GM18508 (cell line): ENCODE measurements around the gene ARID5B.
A peak's percentile ranks its signal among the peaks of the same experiment; 100 is the strongest.

Experiments
- ATAC-seq: cut with Tn5 transposase; IDR thresholded peaks from one replicate; pipeline ENCODE4 v1.9.1; 2021; ENCODE audit warnings: moderate number of reproducible peaks; ENCODE audit not compliant: insufficient read depth, unreplicated experiment

The ARID5B gene

DNA sequence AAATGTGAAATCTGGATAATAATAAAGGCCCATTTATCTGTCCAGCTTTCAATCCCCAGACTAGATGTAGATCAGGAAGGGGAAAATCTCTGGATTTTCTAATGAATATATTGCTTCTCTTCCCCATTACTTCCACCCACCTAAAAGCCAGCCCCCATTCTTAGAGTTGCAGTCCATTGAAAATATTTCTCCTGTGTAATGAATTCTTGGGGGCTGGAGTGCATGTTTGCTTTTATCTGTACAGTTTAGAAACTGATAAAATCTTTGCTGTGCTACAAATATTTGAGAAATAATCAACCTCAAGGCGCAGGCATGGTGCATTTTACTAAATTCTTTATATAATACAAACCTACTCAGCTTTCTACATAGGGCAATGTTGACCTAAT is 180.8 kb downstream of the ARID5B start:
- ATAC-seq: no peak

DNA sequence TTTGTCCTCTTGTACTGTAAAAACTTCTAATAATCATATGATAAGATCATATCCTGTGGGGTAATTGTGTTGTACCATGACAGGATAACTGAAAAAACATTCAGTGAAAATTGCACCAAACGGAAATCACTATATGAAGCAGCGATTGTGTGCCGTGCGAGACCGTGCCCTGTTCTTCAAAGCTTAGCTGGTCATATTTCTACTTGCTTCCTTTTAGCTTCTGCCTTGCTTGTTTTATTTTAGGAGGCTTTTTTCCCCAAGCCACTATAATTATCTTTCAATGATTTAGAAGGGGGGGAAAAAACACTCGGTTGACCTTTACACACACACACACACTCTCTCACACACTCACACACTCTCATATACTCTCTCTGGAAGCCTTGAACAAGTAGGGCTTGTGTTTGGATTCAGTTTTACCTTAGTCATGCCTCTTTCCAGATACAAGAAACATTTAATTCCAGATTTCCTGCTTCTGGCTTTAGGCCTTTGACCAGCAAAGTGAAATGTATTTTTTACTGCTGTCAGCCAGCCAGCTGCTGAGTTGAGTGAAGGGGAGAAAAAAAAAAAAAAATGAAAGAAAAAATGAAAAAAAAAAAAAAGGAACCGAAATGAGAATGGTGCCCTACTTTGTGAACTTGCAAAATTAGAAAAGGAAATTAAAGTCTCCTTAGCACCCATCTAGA is 181.4 kb downstream of the ARID5B start:
- ATAC-seq: peak; percentile 30

DNA sequence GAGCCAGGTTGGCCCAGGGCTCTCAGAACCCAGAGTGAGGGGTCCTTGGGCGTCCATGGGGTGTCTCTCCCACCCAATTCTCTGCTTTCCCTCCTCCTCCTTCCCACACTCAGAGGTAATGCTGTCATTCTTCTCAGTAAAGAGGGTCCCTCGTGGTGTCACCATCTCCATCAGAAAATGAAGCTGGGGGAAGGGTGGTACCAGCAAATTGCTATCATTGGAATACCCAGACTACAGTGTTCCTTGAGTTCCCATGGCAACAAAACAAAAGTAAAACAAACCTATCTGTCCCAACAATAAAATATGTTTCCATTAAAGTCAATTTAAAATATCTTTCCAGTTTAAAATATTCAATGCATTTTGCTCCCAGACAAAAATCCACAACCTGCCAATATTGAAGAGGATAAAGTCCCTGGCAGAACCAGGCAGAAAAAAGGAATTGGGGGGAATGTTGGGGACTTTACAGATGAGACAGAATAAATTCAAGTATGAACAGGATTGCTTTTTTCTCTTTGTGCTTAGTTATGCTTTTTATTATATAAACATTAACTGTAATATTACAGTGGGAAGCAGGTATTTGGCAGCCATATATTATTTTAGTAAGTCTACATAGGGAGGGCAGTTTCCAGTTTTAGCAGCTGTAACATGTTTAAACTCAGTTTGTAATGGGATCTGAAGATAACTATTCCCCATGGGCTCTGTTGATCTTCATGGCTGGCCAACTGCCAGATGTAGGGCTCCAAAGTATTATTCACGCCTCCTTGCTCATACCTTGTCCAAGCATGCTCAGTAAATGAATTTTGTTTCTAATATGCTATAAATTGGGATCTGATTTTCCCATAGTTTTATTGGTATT is 182.1 kb downstream of the ARID5B start:
- ATAC-seq: no peak

DNA sequence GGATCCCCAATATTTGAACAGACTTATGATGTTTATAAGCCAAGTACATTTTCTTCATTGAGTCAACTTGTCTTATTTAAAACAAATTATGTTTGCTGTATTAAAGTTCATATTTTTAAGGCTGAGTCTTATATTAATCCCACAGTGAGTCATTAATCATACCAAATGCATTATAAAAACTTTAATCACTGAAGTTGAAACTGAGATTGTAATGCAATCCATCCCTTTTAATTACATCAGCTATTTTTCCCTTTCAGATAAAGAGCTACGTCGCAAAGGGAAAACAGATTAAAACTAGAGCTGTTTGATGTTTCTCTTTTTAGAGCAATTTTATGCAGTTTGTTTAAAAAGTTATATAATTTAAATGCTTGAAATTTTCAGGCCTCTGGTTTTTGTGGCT is 183.0 kb downstream of the ARID5B start:
- ATAC-seq: no peak

DNA sequence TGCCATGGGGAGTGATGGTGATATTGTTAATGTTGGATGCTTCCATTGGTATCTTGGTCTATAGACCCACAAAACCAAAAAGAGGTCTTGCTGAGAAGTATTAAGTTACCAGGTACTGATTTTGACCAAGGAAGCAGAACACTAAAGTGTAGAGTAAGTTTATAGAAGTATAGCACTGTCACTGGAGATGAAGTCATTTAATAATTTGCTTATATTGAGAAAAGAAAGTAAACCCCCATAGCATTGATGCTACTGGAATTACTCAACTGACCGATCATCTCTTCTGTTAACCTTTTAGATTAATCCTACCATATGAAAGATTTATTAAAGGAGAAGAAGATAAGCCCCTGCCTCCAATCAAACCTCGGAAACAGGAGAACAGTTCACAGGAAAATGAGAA is 183.9 kb downstream of the ARID5B start:
- no peak for ATAC-seq

DNA sequence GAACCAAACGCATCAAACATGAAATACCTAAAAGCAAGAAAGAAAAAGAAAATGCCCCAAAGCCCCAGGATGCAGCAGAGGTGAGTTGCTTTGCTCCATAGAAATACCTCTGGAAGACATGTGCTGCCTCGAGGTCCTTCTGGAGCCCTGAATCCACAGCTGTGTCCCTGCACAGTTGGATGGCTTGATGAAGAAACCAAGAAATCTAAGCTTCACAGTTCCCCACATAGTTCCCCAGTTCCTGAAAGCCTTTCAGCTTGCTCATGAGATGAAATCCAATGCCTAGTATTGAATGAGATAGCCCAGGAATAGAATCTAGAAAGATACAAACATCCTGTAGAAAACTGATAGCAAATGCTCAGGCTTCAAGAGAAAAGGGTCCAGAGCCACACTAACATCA is 184.3 kb downstream of the ARID5B start:
- ATAC-seq: no peak

DNA sequence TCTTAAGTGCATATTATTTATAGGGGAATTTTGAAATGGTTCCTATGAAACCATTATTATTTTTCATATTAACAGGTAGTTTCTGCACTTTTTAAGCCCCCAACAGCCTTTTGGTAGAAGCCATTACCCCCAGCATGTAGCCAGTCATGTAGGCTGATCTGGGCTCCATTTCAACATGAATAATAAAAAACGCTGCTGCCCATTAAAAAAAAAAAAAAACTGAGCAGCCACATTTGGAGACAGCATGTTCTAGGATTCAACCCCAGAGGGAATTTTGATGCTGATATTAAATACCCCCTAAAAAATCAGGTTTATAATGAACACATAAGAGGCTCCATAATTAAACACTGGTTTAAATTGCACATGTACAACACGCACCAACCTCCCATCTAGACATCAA is 185.8 kb downstream of the ARID5B start:
- ATAC-seq: no peak

DNA sequence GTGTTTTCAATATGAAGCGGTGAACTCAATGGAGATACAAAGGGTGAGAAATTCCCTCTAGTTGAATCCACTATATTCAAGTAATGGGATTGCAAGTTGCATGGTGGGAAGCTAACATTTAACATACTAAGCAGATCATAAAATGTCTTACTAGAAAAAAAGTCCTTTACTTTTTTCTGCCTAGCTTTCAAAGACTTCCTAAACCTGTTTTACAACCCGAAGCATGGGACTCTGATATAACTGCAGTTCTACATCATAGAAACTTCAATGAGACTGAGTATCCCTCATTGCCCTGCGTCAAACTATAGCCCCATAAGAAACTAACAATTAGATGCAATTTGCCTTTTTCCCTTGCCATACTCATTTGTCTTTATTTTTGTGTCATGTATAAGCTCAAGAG is 187.3 kb downstream of the ARID5B start:
- ATAC-seq: no peak

DNA sequence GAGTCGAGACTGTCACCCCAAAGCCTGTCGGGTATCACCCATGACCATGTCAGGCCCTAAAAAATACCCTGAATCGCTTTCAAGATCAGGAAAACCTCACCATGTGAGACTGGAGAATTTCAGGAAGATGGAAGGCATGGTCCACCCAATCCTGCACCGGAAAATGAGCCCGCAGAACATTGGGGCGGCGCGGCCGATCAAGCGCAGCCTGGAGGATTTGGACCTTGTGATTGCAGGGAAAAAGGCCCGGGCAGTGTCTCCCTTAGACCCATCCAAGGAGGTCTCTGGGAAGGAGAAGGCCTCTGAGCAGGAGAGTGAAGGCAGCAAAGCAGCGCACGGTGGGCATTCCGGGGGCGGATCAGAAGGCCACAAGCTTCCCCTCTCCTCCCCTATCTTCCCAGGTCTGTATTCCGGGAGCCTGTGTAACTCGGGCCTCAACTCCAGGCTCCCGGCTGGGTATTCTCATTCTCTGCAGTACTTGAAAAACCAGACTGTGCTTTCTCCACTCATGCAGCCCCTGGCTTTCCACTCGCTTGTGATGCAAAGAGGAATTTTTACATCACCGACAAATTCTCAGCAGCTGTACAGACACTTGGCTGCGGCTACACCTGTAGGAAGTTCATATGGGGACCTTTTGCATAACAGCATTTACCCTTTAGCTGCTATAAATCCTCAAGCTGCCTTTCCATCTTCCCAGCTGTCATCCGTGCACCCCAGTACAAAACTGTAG is 191.0 kb downstream of the ARID5B start:
- no peak for ATAC-seq

DNA sequence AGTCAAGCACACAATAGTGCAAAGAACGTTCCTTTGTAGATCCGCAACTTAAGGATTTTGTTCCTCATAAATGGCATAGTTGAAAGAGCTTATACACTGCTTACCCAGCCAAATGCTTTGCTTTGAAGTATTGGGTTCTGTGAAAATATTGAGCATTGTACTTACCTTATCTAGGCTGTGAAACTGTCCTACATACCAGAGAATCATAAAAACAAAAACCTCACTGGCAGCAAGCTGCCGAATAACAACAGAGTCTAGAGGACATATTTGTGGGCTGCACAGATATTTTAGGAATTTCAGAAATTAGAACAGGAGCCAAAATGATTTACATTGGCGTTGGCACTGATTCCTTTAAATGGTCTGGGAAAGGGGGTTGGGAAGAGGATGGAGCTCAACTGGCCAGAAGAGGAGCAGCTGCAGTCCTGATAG is 192.4 kb downstream of the ARID5B start:
- no peak for ATAC-seq

DNA sequence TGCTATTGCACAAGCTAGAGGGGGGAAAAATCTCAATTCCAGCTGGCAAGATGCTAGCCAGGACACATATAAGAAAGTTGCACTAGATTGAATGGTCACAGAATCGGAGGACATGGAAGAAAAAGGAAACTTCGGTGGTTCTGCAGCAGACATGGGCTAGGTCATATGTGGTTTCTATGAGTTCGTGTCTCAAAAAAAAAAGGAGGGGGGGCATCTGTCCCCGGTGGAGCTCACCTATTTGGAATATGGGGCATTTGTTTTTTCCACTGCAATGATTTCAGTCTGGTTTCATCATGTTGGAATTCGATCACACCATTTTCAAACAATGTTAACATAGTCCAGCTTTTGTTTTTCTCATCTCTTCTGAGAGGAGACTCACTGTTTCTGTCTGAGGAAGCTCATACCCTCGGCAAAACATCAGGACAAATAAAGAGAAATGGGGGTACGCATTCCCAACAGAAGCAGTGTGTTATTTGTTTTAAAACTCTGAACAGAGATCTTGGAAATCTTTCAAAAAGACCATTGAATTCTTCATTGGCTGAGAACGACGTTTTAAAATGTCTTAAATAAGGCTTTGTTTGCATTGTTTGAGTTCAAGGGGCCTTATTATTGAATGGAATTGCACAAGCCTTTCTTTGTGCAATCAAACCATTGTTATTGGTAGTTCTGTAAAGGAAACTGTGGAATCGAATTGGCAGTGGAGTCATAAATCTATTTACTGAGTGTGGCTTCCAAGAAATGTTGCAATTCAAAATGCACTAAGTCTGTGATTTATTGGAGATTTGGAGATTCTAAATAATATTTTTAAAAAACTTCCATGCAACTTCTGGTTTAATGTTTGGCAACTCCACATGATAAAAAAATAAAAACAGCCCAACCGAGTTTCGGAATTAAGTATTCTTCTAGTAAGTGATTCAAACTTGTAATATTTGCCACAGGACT is 194.0 kb downstream of the ARID5B start:
- ATAC-seq: no peak

DNA sequence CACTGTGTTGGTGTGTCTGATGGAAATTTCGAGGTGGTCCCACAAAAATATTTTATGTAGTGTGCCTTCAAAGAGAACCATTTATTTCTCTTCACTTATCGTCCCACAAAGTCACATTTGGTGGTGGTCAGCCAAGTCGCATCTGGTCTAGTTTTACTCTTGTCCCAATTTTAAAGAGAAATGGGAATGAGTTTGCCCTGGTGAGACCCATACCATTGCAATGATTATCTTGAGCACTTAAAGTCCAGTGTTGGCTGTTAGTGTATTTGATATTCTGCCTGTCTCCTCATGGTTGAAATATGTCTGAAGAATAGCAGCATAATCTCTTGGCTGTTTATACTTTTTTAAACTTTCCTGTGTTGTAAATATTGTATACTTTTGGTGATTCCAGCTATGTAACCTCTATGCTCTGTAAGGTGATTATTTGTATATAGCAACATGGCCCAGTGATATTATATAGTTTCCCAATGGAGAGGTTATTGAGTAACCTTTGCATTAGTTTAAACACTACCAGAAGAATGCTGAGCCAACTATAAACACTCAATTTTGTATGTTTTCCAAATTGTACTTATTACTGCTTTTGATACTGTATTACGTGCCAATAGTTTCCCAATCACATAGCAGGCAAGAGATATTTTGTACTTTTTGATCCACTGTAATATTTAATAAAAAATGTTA is 194.9 kb downstream of the ARID5B start:
- no peak for ATAC-seq

DNA sequence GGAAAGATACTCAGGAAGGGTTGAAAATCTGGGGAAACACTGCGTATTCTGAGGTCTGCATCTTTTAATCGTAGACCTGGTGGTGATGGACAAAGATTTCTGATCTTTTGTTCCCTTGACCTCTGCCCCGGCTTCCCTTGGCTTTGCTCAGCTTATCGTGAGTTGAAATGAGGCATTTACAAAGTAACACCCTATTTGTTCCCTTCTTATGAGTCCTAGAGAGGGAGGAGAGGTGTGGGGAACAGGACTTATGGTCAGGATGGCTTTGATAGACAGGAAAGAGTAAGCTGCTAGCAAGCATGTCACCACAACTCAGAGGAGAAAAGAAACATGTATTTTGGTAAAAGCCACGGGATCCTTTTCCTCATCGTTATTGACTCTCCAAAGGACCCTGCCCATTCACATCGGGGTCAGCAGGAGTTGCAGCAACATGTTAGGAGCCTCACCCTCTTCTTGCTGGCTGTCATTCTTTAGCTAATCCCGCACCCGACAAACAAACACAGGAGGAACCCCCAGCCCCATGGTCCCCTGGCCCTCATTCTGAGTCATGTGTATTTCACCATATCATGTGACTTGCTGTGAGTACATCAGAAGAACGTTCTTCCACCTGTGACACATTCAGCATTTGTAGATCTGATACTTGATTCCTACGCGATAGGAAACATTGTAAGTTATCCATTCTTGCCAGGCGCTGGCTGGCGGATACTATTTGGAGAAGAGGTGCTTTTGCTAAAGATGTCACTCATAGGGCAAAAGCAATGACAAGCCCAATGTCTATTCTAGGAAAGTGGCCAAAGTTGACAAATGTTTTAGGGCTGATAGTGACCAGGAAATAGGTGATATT is 197.0 kb downstream of the ARID5B start:
- ATAC-seq: no peak

DNA sequence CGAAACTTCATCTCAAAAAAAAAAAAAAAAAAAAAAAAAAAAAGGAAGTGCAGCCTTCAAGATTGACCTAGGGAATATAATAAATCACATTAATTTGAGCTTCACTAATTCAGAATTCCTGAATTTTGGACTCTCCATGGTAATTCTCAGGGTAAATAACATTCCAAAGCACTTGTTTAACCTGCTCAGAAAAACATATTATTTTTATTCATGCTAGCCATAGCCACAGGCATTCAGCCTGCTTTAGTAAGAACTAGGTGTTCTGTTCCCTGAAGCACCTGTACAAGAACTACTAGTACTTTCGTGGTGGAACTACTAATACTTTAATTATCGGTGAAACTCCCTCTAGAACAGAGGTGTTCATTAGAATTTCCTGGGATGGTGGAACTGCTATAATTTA is 197.8 kb downstream of the ARID5B start:
- ATAC-seq: no peak

DNA sequence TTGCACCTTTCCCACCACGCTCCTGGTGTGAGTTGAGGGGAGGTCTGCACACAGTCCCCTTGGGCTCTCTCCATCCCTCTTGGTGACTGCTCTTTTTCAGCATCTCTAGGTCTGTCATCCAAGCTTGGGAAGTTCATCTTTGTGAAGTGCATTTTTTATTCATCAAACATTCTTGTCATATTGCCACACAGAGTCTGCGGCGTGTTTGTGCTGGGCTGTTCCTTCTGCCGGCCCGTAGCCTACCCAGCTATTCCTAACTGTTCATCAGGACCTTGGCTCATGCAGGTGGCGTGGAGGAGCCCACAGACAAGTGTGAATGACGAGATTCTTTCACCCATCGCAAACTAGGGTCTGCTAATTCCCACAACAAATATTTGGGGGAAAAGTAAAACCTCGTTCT is 202.4 kb downstream of the ARID5B start:
- ATAC-seq: no peak

DNA sequence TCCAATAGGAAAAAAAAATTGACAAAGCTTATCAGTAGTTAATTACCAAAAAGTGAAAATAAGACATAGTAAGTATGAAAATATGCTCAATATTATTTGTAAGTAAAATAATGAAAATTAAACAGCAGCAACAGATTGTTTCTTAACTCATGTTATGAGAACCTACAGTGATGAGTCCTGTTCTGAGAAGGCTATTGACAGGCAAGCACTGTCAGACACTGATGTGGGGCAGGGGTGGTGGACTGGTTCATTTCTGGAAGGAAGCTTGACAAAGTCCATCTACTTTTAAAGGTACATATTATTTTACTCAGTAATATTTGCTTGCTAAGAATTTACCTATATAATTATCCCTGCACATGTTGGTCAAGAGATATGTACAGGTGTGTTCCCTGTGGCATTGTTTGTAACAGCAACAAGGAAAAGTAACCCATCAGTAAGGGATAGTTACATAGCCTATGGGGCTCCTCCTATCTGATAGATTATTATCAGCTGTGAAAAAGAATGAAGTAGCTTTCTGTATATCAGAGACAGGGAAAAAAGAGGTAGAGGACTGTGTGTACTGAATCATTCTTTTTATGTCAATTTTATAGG is 205.5 kb downstream of the ARID5B start:
- no peak for ATAC-seq

DNA sequence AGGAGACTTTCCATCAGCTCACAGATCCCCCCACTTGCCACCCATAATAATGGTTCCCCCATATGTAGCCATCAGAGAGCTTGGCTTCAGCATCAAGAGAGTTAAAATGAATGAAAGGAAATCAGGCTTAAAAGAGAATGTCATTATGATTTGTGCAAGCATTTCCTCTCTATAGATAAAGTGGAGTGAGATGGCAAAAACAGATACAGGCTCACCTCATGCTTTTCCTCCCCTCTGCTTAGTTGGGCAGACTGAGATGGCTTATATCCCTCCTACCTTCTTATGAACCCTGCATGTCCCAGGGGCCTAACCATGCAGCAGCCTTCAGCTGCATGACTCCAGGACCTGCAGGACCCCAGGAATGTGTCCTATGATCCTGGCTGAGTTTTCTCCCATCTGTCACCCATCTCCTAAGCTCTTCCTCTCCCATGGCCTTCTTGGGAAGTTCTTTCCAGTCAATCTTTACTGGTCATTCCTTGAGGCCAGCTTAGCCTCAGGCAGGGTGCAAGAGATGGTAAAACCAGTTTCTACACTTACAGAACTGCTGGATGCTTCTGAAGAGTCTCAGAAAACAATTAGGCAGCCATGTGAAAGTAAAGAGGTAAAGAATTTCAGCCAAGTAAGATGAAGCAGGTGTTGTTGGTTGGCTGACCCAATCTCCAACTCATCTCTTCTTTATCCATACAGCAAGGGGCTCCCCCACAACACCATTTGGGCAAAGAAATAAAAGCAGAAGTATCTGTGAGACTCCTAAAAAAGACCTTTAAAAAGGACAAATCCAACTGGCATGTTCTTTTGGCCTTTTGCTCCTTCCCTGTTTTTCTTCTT is 207.5 kb downstream of the ARID5B start:
- no peak for ATAC-seq
